NCI-H1105 treated with DMSO at 0.1 percent for 48 hours (cell line): ENCODE results near the gene FXR1.

Experiments used
- DNase-seq: peaks from one replicate; lab custom pipeline; 2025; lab: John Stamatoyannopoulos, UW

Gene FXR1

GRCh38 chr3:181007262-181007661, 94.8 kb downstream of the FXR1 start:
- no peak for DNase-seq

- DNase-seq, result no peak
These were observed 96.3 kb downstream of the FXR1 start for GRCh38 chr3:181008796-181009195.

GRCh38 chr3:181009225-181009624, 96.8 kb downstream of the FXR1 start:
- no peak for DNase-seq

GRCh38 chr3:181017690-181018089, 105.2 kb downstream of the FXR1 start:
- no peak for DNase-seq

GRCh38 chr3:181025204-181025603, 112.7 kb downstream of the FXR1 start:
- no peak for DNase-seq

- DNase-seq, result no peak
These were observed 118.5 kb downstream of the FXR1 start for GRCh38 chr3:181030948-181031347.
